Measurements from ENCODE around the gene PLXNB3.
"Not testable (repeated sequence)": the region's sequence is repeated elsewhere in the genome, so short reads cannot be mapped to it uniquely, and the experiment has no call there.

PLXNB3 gene

GRCh38 chrX:153727123-153727931 lies 36.7 kb upstream of the PLXNB3 start:
- no peak overlapping the region for H3K4me3 ChIP-seq (ENCODE audit: control insufficient read depth, low read depth, low read length)
- no peak for DNase-seq (ENCODE audit: low read depth)
- no peak for TF ChIP-seq CTCF (conservative IDR thresholded peaks at IDR 0.05; ENCODE audit: control insufficient read depth, insufficient read depth, low read depth, low read length)

GRCh38 chrX:153728095-153728494 lies 36.0 kb upstream of the PLXNB3 start:
- TF ChIP-seq CTCF (conservative IDR thresholded peaks at IDR 0.05; ENCODE audit: control insufficient read depth, insufficient read depth, low read depth, low read length): no peak
- DNase-seq (ENCODE audit: low read depth): no peak
- H3K4me3 ChIP-seq (ENCODE audit: control insufficient read depth, low read depth, low read length): no peak overlapping the region

GRCh38 chrX:153728951-153729631 lies 35.0 kb upstream of the PLXNB3 start:
- no peak for TF ChIP-seq CTCF (conservative IDR thresholded peaks at IDR 0.05; ENCODE audit: control insufficient read depth, insufficient read depth, low read depth, low read length)
- no peak for DNase-seq (ENCODE audit: low read depth)
- H3K4me3 ChIP-seq (ENCODE audit: control insufficient read depth, low read depth, low read length): no peak overlapping the region

- DNase-seq (ENCODE audit: low read depth); H3K4me3 ChIP-seq (ENCODE audit: control insufficient read depth, low read depth, low read length): not testable (repeated sequence)
These were observed 33.9 kb upstream of the PLXNB3 start for GRCh38 chrX:153730115-153730514.

- peak; percentile 27 for DNase-seq (ENCODE audit: low read depth)
- TF ChIP-seq CTCF (conservative IDR thresholded peaks at IDR 0.05; ENCODE audit: control insufficient read depth, insufficient read depth, low read depth, low read length): no peak
- no peak overlapping the region for H3K4me3 ChIP-seq (ENCODE audit: control insufficient read depth, low read depth, low read length)
These were observed 32.8 kb upstream of the PLXNB3 start for GRCh38 chrX:153731117-153731844.

- TF ChIP-seq CTCF (conservative IDR thresholded peaks at IDR 0.05; ENCODE audit: control insufficient read depth, insufficient read depth, low read depth, low read length): no peak
- no peak overlapping the region for H3K4me3 ChIP-seq (ENCODE audit: control insufficient read depth, low read depth, low read length)
- DNase-seq (ENCODE audit: low read depth): no peak
These were observed 32.2 kb upstream of the PLXNB3 start for GRCh38 chrX:153731845-153732215.

GRCh38 chrX:153732401-153732800 lies 31.6 kb upstream of the PLXNB3 start:
- DNase-seq (ENCODE audit: low read depth): no peak

More at GRCh38 chrX:153732401-153732800, 31.6 kb upstream of the PLXNB3 start:
- no peak for TF ChIP-seq CTCF (conservative IDR thresholded peaks at IDR 0.05; ENCODE audit: control insufficient read depth, insufficient read depth, low read depth, low read length)
- H3K4me3 ChIP-seq (ENCODE audit: control insufficient read depth, low read depth, low read length): no peak overlapping the region

Data from fibroblast of mammary gland (primary cell).